ENCODE measurements around the gene NEK6. TPM values are rescaled to one million over a fixed set of nuclear protein-coding genes. Genes with fewer than 3 reads are reported as not detected.

Gene NEK6
- total RNA-seq, 2 donors from 2014 or later, result 77.8 to 83.4 TPM

GRCh38 chr9:124350494-124351263, 92.9 kb downstream of the NEK6 start:
- no peak for TF ChIP-seq CTCF (IDR thresholded peaks at IDR 0.05)
- intact Hi-C loops (cut with DNase I), result no loop called here
- Histone ChIP-seq H3K9ac (ENCODE audit: low read depth in 2 of 2, low read length in 2 of 2) (no peak overlapping the region), H3K4me3 (no peak overlapping the region), H3K9me3 (no peaks in the 10 kb centered on the region), H3K36me3 (peaks cover 6% of the 10 kb centered on the region), H3K4me1 (no peaks in the 10 kb centered on the region), H3K27me3 (no peaks in the 10 kb centered on the region), H3K27ac (no peak overlapping the region)
- no peak for DNase-seq

DNA sequence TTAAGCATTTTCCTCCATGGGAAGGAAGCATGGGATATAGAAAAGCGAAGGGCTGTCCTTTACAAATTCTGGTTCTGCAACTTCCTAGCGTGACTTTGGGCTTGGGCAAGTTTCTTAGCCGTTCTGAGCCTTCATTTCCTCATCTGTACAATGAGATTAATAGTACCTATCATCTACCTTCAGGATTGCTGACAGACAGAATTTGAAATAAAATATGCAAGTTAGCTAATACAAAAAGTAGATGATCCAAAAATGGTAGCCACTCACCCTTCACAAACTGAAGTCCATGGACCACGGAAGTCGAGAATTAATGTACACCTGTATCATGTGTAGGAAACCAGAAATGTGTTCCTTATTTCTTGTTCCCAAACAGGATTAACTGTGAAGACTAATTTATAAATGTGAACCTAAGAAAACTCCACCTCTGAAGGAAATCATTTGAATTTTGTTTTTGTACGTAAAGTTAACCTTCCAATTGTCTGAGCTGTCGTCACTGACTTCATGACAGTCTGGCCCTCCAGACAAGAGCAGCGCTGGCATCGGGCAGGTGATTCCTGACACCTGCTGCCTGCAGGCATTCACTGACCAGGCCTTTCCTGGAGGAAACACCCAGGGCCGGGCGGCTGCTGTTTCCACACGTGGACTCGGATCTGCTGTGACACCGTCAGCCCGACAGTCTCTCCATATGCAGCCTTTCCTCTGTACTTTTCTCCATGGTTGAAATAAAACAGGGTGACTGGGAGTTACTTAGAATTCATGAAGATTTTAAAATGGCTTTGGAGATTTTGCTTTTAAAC, 94.1 kb downstream of the NEK6 start:
- intact Hi-C loops (cut with DNase I), result no loop called here
- no peak overlapping the region for H3K9ac ChIP-seq (ENCODE audit: low read depth in 2 of 2, low read length in 2 of 2)
- no peak overlapping the region for H3K27ac ChIP-seq
- no peak for DNase-seq
- H3K36me3 ChIP-seq, result peaks cover 6% of the 10 kb centered on the region
- H3K9me3 ChIP-seq, result no peaks in the 10 kb centered on the region
- H3K4me3 ChIP-seq, result no peak overlapping the region
- H3K4me1 ChIP-seq, result no peaks in the 10 kb centered on the region
- no peaks in the 10 kb centered on the region for H3K27me3 ChIP-seq
- TF ChIP-seq CTCF (IDR thresholded peaks at IDR 0.05), result no peak

DNA sequence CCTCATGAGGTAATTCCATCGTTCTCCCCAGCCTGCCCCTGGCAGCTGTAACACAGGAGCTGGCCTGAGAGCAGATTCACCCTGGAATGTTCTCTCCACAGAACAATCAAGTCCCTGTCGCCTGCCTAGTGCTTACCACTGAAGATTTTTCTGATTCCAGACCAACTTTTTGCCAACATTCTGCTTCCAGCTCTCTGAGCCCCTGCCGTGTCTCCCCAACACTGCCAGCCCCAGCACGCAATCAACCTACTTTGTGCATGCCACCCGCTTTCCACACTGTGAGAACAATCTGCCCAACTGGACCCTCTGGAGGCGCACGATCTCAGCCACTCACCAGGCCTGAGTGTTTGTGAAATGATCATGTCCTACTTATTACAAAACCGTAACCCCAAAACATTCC, 94.9 kb downstream of the NEK6 start:
- H3K4me3 ChIP-seq, result no peak overlapping the region
- H3K9ac ChIP-seq (ENCODE audit: low read depth in 2 of 2, low read length in 2 of 2), result no peak overlapping the region
- H3K27me3 ChIP-seq, result no peaks in the 10 kb centered on the region
- intact Hi-C loops (cut with DNase I), result no loop called here
- no peaks in the 10 kb centered on the region for H3K4me1 ChIP-seq
- DNase-seq, result no peak
- no peaks in the 10 kb centered on the region for H3K9me3 ChIP-seq
- peaks cover 6% of the 10 kb centered on the region for H3K36me3 ChIP-seq
- TF ChIP-seq CTCF (IDR thresholded peaks at IDR 0.05), result no peak
- H3K27ac ChIP-seq, result no peak overlapping the region

DNA sequence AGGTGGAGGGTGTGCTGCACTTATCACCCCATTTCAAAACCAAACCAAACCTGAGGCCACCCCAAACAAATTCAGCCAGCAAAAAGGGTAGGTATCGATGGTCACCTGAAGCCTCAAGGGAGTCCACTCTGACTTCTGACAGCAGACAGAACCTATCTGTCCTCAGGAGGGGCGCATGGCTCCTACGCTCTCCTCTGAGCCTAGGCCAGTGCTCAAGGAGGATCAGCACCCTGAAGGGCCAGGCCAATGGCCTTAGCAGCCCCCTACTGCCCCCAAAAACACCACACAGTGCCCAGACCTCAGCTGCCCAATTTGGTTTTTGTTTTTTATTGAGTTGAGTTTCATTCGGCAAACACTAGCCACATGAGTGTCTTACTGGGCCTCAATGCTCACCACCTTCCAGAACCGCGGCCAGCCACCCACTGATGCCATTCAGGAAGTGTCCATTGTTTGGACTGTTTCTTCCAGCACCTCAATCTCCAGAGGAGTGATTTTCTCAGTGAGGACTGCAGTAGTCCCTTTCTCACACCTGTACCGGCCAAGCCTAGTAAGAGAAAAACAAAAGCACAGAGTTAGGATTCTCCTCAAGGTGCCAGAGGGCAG, 95.5 kb downstream of the NEK6 start:
- H3K27me3 ChIP-seq, result no peaks in the 10 kb centered on the region
- H3K9me3 ChIP-seq, result no peaks in the 10 kb centered on the region
- no peaks in the 10 kb centered on the region for H3K4me1 ChIP-seq
- intact Hi-C loops (cut with DNase I), result no loop called here
- TF ChIP-seq CTCF (IDR thresholded peaks at IDR 0.05), result no peak
- H3K4me3 ChIP-seq, result no peak overlapping the region
- DNase-seq, result no peak
- H3K27ac ChIP-seq, result no peak overlapping the region
- no peaks in the 10 kb centered on the region for H3K36me3 ChIP-seq
- H3K9ac ChIP-seq (ENCODE audit: low read depth in 2 of 2, low read length in 2 of 2), result no peak overlapping the region

DNA sequence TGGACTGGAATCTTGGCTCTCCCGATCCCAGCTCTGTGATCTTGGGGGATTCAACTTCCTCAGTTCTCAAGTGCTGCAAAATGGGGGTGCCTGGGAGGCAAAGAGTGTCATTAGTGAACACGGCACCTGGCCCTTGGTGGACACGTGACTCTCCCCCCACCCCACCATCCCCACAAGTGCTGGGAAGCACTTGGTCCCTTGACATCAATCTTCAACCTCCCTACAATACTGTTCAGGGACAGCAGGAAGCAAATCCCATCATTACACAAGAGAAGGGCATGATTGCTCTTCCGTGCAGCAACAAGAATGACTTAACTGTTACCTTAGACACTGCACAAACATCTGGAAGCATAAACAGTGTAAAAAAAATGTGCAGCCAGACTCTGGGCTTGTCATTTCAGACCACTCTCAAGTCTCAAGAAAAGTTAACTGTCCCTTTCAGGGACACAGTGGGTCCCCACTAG, 96.1 kb downstream of the NEK6 start:
- Histone ChIP-seq H3K4me3 (no peak overlapping the region), H3K9me3 (no peaks in the 10 kb centered on the region), H3K36me3 (no peaks in the 10 kb centered on the region), H3K27ac (no peak overlapping the region), H3K4me1 (no peaks in the 10 kb centered on the region), H3K27me3 (no peaks in the 10 kb centered on the region), H3K9ac (ENCODE audit: low read depth in 2 of 2, low read length in 2 of 2) (no peak overlapping the region)
- intact Hi-C loops (cut with DNase I), result no loop called here
- no peak for DNase-seq
- no peak for TF ChIP-seq CTCF (IDR thresholded peaks at IDR 0.05)

Data from colonic mucosa (tissue), 4 donors.